ENCODE measurements around the gene ODAD3. TPM values are rescaled to one million over a fixed set of nuclear protein-coding genes. Genes with fewer than 3 reads are reported as not detected.
A peak's percentile ranks its signal among the peaks of the same experiment; 100 is the strongest.

ODAD3 gene
- total RNA-seq, 2 experiments from 2014 or later: not detected

DNA sequence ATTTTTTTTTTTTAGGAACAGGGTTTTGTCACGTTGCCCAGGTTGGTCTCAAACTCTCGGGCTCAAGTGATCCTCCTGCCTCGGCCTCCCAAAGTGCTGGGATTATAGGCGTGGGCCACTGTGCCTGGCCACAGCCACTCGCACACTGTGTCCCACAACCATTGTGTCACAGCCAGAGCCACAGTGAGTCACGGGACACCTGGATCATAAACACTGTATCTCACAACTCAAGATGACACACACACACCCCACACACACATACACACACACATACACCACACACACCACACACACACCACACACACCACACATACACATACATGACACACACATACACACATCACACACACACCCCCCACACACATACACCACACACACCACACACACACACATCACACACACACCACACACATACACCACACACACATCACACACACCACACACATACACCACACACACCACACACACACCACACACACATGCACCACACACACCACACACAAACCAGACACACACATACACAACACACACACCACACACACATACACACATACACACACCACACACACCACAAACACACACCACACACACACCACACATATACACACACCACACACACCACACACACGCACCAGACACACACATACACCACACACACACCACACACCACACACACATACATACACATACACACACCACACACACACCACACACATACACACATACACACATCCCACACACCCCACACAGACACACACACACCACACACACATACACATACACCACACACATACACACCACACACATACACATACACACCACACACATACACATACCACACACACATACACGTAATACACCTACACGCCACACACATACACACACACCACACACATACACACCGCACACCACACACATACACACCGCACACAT lies 29.7 kb upstream of the ODAD3 start:
- POLR2A ChIA-PET: no interaction called here
- no peak overlapping the region for H3K27ac ChIP-seq (ENCODE audit: low read depth in 1 of 2, low read length in 2 of 2)
- H3K4me3 ChIP-seq (ENCODE audit: low read length): no peak overlapping the region
- Mint-ChIP-seq H3K4me3 (no peak overlapping the region), H3K27ac (no peak overlapping the region), H3K4me1 (ENCODE audit: low read depth) (no peaks in the 10 kb centered on the region), H3K27me3 (peaks cover 16% of the 10 kb centered on the region), H3K36me3 (ENCODE audit: low read depth) (no peaks in the 10 kb centered on the region), H3K9me3 (no peaks in the 10 kb centered on the region)
- TF ChIP-seq, protein P1, sequence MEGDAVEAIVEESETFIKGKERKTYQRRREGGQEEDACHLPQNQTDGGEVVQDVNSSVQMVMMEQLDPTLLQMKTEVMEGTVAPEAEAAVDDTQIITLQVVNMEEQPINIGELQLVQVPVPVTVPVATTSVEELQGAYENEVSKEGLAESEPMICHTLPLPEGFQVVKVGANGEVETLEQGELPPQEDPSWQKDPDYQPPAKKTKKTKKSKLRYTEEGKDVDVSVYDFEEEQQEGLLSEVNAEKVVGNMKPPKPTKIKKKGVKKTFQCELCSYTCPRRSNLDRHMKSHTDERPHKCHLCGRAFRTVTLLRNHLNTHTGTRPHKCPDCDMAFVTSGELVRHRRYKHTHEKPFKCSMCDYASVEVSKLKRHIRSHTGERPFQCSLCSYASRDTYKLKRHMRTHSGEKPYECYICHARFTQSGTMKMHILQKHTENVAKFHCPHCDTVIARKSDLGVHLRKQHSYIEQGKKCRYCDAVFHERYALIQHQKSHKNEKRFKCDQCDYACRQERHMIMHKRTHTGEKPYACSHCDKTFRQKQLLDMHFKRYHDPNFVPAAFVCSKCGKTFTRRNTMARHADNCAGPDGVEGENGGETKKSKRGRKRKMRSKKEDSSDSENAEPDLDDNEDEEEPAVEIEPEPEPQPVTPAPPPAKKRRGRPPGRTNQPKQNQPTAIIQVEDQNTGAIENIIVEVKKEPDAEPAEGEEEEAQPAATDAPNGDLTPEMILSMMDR (IDR thresholded peaks at IDR 0.05): no peak
- DNase-seq (no peak), ATAC-seq (ENCODE audit: poor library complexity) (no peak)
- CTCF ChIA-PET: no interaction called here
- intact Hi-C loops (cut with DNase I, micrococcal nuclease): no loop called here
- no peaks in the 10 kb centered on the region for H3K9me3 ChIP-seq (ENCODE audit: control insufficient read depth in 1 of 2, insufficient read depth in 1 of 2, low read length in 2 of 2)
- no peaks in the 10 kb centered on the region for H3K4me1 ChIP-seq (ENCODE audit: insufficient read depth, low read length)
- H3K27me3 ChIP-seq (ENCODE audit: control insufficient read depth in 1 of 2, insufficient read depth in 2 of 2, low read length in 2 of 2): no peaks in the 10 kb centered on the region
- no peaks in the 10 kb centered on the region for H3K36me3 ChIP-seq (ENCODE audit: insufficient read depth, low read length)

GRCh38 chr19:11463391-11463790 lies 28.5 kb upstream of the ODAD3 start:
- Histone ChIP-seq H3K4me1 (ENCODE audit: insufficient read depth, low read length) (no peaks in the 10 kb centered on the region), H3K27me3 (ENCODE audit: control insufficient read depth in 1 of 2, insufficient read depth in 2 of 2, low read length in 2 of 2) (no peaks in the 10 kb centered on the region), H3K27ac (ENCODE audit: low read depth in 1 of 2, low read length in 2 of 2) (no peak overlapping the region), H3K36me3 (ENCODE audit: insufficient read depth, low read length) (no peaks in the 10 kb centered on the region), H3K9me3 (ENCODE audit: control insufficient read depth in 1 of 2, insufficient read depth in 1 of 2, low read length in 2 of 2) (no peaks in the 10 kb centered on the region), H3K4me3 (ENCODE audit: low read length) (no peak overlapping the region)
- Mint-ChIP-seq H3K4me1 (ENCODE audit: low read depth) (no peaks in the 10 kb centered on the region), H3K36me3 (ENCODE audit: low read depth) (no peaks in the 10 kb centered on the region), H3K27ac (no peak overlapping the region), H3K9me3 (no peaks in the 10 kb centered on the region), H3K27me3 (peaks cover 16% of the 10 kb centered on the region), H3K4me3 (no peak overlapping the region)
- CTCF ChIA-PET: interaction anchor here (0.7 kb wide), 1 partner anchor 221 kb away, joined by 3 read pairs; no protein-coding TSS in a partner anchor
- ATAC-seq (ENCODE audit: poor library complexity) (peak; percentile 87), DNase-seq (peak in 1 of 14 experiments; percentile 44)
- POLR2A ChIA-PET: no interaction called here
- TF ChIP-seq, protein P1 (IDR thresholded peaks at IDR 0.05): no peak
- intact Hi-C loops (cut with DNase I, micrococcal nuclease): no loop called here

GRCh38 chr19:11461453-11461852 lies 26.5 kb upstream of the ODAD3 start:
- no peaks in the 10 kb centered on the region for H3K9me3 ChIP-seq (ENCODE audit: control insufficient read depth in 1 of 2, insufficient read depth in 1 of 2, low read length in 2 of 2)
- CTCF ChIA-PET: no interaction called here
- no peak for ATAC-seq (ENCODE audit: poor library complexity)
- no peaks in the 10 kb centered on the region for H3K9me3 Mint-ChIP-seq
- intact Hi-C loops (cut with DNase I, micrococcal nuclease): no loop called here
- no peaks in the 10 kb centered on the region for H3K4me1 ChIP-seq (ENCODE audit: insufficient read depth, low read length)
- no peaks in the 10 kb centered on the region for H3K27me3 ChIP-seq (ENCODE audit: control insufficient read depth in 1 of 2, insufficient read depth in 2 of 2, low read length in 2 of 2)
- H3K4me3 Mint-ChIP-seq: no peak overlapping the region
- no peak for DNase-seq
- TF ChIP-seq, protein P1 (IDR thresholded peaks at IDR 0.05): no peak
- H3K27ac ChIP-seq (ENCODE audit: low read depth in 1 of 2, low read length in 2 of 2): no peak overlapping the region
- peaks cover 23% of the 10 kb centered on the region for H3K27me3 Mint-ChIP-seq
- H3K4me1 Mint-ChIP-seq (ENCODE audit: low read depth): no peaks in the 10 kb centered on the region
- no peak overlapping the region for H3K4me3 ChIP-seq (ENCODE audit: low read length)
- H3K36me3 Mint-ChIP-seq (ENCODE audit: low read depth): no peaks in the 10 kb centered on the region
- H3K36me3 ChIP-seq (ENCODE audit: insufficient read depth, low read length): no peaks in the 10 kb centered on the region
- no peak overlapping the region for H3K27ac Mint-ChIP-seq
- POLR2A ChIA-PET: no interaction called here
